OCI-LY3 (cell line): ENCODE data around the gene LCE3A.

Source experiments
- H2AFZ ChIP-seq: fragments of 200-600, 300-600 bp; shearing (Covaris generic); 2 replicates; pipeline ENCODE4 v1.6.0; 2014; ENCODE audit warnings: antibody characterized with exemption, low read depth, low read length
- H3K27ac ChIP-seq: fragments of 200-600, 300-600 bp; sonication (generic); 2 replicates; pipeline ENCODE4 v1.5.1; 2014; ENCODE audit warnings: mild to moderate bottlenecking, low read length, moderate library complexity, mixed read lengths
- H3K27me3 ChIP-seq: fragments of 200-600, 300-600 bp; sonication (generic); 2 replicates; pipeline ENCODE4 v1.6.1; 2014; ENCODE audit warnings: low read depth, low read length, mixed read lengths
- H3K36me3 ChIP-seq: fragments of 200-600, 300-600 bp; sonication (generic); replicated peaks from 2 replicates; pipeline ENCODE3; 2014; ENCODE audit warnings: low read depth, low read length, mixed read lengths
- H3K4me1 ChIP-seq: fragments of 300-600, 200-600 bp; sonication (generic); 2 replicates; pipeline ENCODE4 v1.6.1; 2014; ENCODE audit warnings: low read length, mixed read lengths
- H3K4me2 ChIP-seq: fragments of 200-600, 300-600 bp; sonication (generic); 2 replicates; pipeline ENCODE4 v1.6.1; 2014; ENCODE audit warnings: low read length, mixed read lengths
- H3K4me3 ChIP-seq: fragments of 300-600, 200-600 bp; sonication (generic); 2 replicates; pipeline ENCODE4 v1.5.1; 2014; ENCODE audit warnings: antibody characterized with exemption, mild to moderate bottlenecking, low read length, moderate library complexity
- H3K79me2 ChIP-seq: fragments of 300-600, 200-600 bp; shearing (Covaris generic); 2 replicates; pipeline ENCODE4 v1.6.1; 2014; ENCODE audit warnings: mild to moderate bottlenecking, low read length, mixed read lengths
- H3K9ac ChIP-seq: fragments of 300-600, 200-600 bp; shearing (Covaris generic); 2 replicates; pipeline ENCODE4 v1.6.0; 2014; ENCODE audit warnings: mild to moderate bottlenecking, low read length, moderate library complexity
- H3K9me3 ChIP-seq: fragments of 200-600, 300-600 bp; shearing (Covaris generic); 2 replicates; pipeline ENCODE4 v1.6.1; 2014; ENCODE audit warnings: low read length, mixed read lengths; ENCODE audit not compliant: insufficient read depth
- H4K20me1 ChIP-seq: fragments of 200-600, 300-600 bp; sonication (generic); 2 replicates; pipeline ENCODE4 v1.6.1; 2016; ENCODE audit warnings: low read length, mixed read lengths; ENCODE audit not compliant: insufficient read depth
- EZH2phosphoT487 ChIP-seq: fragments of 200-600 bp; shearing (Covaris generic); IDR thresholded peaks from 2 replicates; pipeline ENCODE4 v1.6.1; 2018; ENCODE audit warnings: antibody characterized with exemption, mixed run types, low read depth
- TF ChIP-seq, protein P1 (sequence below): fragments of 200-600, 300-600 bp; sonication (generic); IDR thresholded peaks from 2 replicates; pipeline ENCODE4 v1.5.1; 2014; ENCODE audit warnings: antibody characterized with exemption, low read length, low read depth

Gene LCE3A

DNA sequence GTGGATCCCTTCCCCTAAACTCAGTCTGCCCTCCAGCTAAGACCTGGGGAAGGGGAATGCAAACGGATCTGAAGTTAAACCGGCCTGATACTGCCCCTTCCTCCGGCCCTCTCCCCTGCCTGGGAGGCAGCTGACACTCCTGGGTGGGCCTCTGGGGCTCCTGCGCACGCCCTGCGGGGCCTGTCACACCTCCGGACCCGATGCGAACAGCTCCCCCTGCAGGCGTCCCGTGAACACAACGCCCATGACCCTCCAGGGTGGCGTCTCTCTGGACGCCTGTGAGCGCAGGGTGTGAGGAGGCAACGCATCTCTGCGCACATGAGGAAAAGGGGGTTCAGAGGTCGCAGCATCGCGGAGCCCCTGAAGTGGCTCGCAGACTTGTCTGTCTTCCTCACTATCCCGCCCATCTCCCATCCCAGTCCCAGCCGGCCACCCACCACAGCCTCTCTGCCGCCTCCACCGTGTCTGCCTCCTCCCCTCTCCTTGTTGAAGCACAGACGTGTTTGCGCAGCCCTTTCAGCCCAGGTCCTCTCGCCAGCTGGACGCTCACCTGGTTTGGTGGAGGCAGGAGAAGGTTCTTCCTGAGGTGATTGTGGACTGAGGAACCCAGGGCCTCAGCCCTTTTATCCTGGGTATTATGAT, 421 bp upstream of the LCE3A start:
- Histone ChIP-seq H3K27me3 (peaks cover 3% of the 10 kb centered on the region; the same call in 1 of the 2 replicates), H3K27ac (no peak overlapping the region), H4K20me1 (no peaks in the 10 kb centered on the region), H3K36me3 (no peaks in the 10 kb centered on the region), H2AFZ (no peak overlapping the region), H3K4me2 (no peak overlapping the region), H3K9me3 (peaks cover 15% of the 10 kb centered on the region; the same call in 1 of the 2 replicates), H3K79me2 (no peaks in the 10 kb centered on the region), H3K4me3 (no peak overlapping the region), H3K4me1 (no peaks in the 10 kb centered on the region), H3K9ac (no peak overlapping the region)
- TF ChIP-seq EZH2phosphoT487 = no peak
- TF ChIP-seq, protein P1, sequence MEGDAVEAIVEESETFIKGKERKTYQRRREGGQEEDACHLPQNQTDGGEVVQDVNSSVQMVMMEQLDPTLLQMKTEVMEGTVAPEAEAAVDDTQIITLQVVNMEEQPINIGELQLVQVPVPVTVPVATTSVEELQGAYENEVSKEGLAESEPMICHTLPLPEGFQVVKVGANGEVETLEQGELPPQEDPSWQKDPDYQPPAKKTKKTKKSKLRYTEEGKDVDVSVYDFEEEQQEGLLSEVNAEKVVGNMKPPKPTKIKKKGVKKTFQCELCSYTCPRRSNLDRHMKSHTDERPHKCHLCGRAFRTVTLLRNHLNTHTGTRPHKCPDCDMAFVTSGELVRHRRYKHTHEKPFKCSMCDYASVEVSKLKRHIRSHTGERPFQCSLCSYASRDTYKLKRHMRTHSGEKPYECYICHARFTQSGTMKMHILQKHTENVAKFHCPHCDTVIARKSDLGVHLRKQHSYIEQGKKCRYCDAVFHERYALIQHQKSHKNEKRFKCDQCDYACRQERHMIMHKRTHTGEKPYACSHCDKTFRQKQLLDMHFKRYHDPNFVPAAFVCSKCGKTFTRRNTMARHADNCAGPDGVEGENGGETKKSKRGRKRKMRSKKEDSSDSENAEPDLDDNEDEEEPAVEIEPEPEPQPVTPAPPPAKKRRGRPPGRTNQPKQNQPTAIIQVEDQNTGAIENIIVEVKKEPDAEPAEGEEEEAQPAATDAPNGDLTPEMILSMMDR = no peak

GRCh38 chr1:152621993-152622392, 910 bp downstream of the LCE3A start:
- no peaks in the 10 kb centered on the region for H3K79me2 ChIP-seq
- TF ChIP-seq EZH2phosphoT487 = no peak
- TF ChIP-seq, protein P1 = no peak
- no peak overlapping the region for H3K4me3 ChIP-seq
- no peak overlapping the region for H3K9ac ChIP-seq
- no peaks in the 10 kb centered on the region for H3K4me1 ChIP-seq
- no peak overlapping the region for H3K4me2 ChIP-seq
- no peak overlapping the region for H2AFZ ChIP-seq
- peaks cover 23% of the 10 kb centered on the region; the same call in 1 of the 2 replicates for H3K9me3 ChIP-seq
- no peaks in the 10 kb centered on the region for H3K27me3 ChIP-seq
- no peak overlapping the region for H3K27ac ChIP-seq
- no peaks in the 10 kb centered on the region for H3K36me3 ChIP-seq
- no peaks in the 10 kb centered on the region for H4K20me1 ChIP-seq

GRCh38 chr1:152613511-152613910, 9.4 kb downstream of the LCE3A start, which contains the start of gene LCE3B:
Gene LCE3B (plus strand): TSS chr1:152613811. CDS start chr1:152613811, 0 bp downstream.
- Histone ChIP-seq H2AFZ (no peak within 1 kb of the TSS), H3K4me3 (no peak within 1 kb of the TSS), H3K36me3 (no peaks in the 10 kb centered on the region), H3K9ac (no peak within 1 kb of the TSS), H3K9me3 (peaks cover 10% of the 10 kb centered on the region; the same call in 1 of the 2 replicates), H3K27ac (no peak within 1 kb of the TSS), H3K27me3 (no peaks in the 10 kb centered on the region), H3K79me2 (no peaks in the 10 kb centered on the region), H4K20me1 (no peaks in the 10 kb centered on the region), H3K4me2 (no peak within 1 kb of the TSS), H3K4me1 (no peaks in the 10 kb centered on the region)
- TF ChIP-seq, protein P1 = no peak
- TF ChIP-seq EZH2phosphoT487 = no peak

- Histone ChIP-seq H3K36me3 (no peaks in the 10 kb centered on the region), H4K20me1 (no peaks in the 10 kb centered on the region), H3K9ac (no peak within 1 kb of the TSS), H3K79me2 (no peaks in the 10 kb centered on the region), H3K4me2 (no peak within 1 kb of the TSS), H3K4me3 (no peak within 1 kb of the TSS), H3K4me1 (no peaks in the 10 kb centered on the region), H3K9me3 (no peaks in the 10 kb centered on the region), H3K27ac (no peak within 1 kb of the TSS), H2AFZ (no peak within 1 kb of the TSS), H3K27me3 (no peaks in the 10 kb centered on the region)
- TF ChIP-seq, protein P1 = no peak
- TF ChIP-seq EZH2phosphoT487 = no peak
Measured at GRCh38 chr1:152599934-152600333, 23.0 kb downstream of the LCE3A start, which contains the start of gene LCE3C. Gene LCE3C (plus strand): TSS chr1:152600234. CDS start chr1:152600732, 498 bp downstream.
